ENCODE measurements around the gene SGCA.

DNA sequence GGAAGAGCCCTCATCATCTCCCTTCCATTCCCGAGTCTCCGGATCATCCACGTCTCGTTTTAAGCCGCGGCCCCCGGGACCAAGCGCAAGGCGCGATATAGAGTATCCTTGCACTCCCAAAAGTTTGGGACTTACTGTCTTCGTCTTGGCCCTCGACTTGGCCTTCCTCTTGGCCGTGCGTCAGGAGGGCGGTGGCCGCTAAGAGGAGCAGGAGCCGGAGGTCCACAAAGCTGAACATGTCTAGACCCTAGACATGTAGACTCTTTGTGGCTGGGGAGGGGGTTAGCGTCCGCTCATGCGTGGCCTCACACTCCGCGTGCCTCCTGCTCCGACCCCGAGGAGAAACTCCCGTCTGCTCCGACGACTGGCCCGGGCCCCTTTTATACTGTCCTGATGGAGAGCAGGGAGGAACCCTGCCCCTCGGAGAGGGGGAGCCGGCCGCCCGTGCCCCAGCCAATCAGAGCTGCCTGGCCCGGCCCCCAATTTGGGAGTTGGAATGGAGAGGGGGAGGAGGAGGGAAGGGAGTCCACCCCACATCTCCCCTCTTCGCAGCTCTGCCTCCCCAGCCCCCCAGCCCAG lies 35.6 kb downstream of the SGCA start, which contains the start of gene COL1A1:
- no peak for TF ChIP-seq RAD21 (IDR thresholded peaks at IDR 0.05)
- TF ChIP-seq, protein P1, sequence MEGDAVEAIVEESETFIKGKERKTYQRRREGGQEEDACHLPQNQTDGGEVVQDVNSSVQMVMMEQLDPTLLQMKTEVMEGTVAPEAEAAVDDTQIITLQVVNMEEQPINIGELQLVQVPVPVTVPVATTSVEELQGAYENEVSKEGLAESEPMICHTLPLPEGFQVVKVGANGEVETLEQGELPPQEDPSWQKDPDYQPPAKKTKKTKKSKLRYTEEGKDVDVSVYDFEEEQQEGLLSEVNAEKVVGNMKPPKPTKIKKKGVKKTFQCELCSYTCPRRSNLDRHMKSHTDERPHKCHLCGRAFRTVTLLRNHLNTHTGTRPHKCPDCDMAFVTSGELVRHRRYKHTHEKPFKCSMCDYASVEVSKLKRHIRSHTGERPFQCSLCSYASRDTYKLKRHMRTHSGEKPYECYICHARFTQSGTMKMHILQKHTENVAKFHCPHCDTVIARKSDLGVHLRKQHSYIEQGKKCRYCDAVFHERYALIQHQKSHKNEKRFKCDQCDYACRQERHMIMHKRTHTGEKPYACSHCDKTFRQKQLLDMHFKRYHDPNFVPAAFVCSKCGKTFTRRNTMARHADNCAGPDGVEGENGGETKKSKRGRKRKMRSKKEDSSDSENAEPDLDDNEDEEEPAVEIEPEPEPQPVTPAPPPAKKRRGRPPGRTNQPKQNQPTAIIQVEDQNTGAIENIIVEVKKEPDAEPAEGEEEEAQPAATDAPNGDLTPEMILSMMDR (IDR thresholded peaks at IDR 0.05; ENCODE audit: low read depth, low read length, missing input control): no peak
- TF ChIP-seq FOXA1 (IDR thresholded peaks at IDR 0.05): no peak
- TF ChIP-seq, protein P2, sequence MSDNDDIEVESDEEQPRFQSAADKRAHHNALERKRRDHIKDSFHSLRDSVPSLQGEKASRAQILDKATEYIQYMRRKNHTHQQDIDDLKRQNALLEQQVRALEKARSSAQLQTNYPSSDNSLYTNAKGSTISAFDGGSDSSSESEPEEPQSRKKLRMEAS (IDR thresholded peaks at IDR 0.05): no peak
- no peak for TF ChIP-seq TAF1 (conservative IDR thresholded peaks at IDR 0.05)
- TF ChIP-seq HNF4A (conservative IDR thresholded peaks at IDR 0.05): no peak
- TF ChIP-seq GABPA (IDR thresholded peaks at IDR 0.05 in 1 of 2, conservative IDR thresholded peaks at IDR 0.05 in 1 of 2): no peak
- no peak for TF ChIP-seq EGR1 (IDR thresholded peaks at IDR 0.05; ENCODE audit: low read depth in 2 of 2)

Data from liver (tissue), 3 donors.